ENCODE results near the gene ECSIT.
"Not testable (repeated sequence)": the region's sequence is repeated elsewhere in the genome, so short reads cannot be mapped to it uniquely, and the experiment has no call there.

Gene ECSIT

DNA sequence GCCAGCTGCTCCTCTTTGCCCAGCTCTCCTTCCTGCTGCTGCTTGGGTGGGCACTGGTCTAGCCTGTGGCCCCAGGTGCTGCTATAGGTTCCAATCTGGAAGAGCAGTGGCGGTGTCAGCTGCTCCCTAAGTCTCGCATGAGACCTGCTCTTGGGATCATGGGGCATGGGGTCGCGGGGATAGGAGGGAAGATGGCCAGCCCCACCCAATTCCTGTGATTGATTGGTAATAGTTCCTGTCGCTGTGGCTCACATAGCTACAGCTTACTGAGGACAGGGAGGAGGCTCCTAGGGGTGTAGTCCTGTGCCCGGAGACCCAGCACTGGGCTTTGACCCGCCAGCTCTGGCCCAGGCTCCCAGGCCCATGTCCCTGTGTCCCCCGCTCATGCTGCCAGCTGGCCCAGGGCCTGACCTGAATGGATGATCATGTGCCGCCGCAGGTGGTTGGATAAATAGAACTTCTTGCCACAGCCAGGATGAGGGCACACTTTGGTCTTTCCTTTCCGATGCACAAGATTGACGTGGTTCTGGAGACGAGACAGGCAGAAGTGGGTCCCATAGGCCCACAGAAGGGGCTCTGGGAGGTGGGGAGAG, 43.6 kb downstream of the ECSIT start:
- no peak for TF ChIP-seq JUND (IDR thresholded peaks at IDR 0.05; ENCODE audit: low read depth)
- in situ Hi-C loops (cut with HindIII; ENCODE audit: low pct_unique_long_range_greater_than_20kb, low sequenced_read_pairs) = no loop called here
- no peak for DNase-seq (ENCODE audit: low read depth in 1 of 2, low spot score in 1 of 2)

DNA sequence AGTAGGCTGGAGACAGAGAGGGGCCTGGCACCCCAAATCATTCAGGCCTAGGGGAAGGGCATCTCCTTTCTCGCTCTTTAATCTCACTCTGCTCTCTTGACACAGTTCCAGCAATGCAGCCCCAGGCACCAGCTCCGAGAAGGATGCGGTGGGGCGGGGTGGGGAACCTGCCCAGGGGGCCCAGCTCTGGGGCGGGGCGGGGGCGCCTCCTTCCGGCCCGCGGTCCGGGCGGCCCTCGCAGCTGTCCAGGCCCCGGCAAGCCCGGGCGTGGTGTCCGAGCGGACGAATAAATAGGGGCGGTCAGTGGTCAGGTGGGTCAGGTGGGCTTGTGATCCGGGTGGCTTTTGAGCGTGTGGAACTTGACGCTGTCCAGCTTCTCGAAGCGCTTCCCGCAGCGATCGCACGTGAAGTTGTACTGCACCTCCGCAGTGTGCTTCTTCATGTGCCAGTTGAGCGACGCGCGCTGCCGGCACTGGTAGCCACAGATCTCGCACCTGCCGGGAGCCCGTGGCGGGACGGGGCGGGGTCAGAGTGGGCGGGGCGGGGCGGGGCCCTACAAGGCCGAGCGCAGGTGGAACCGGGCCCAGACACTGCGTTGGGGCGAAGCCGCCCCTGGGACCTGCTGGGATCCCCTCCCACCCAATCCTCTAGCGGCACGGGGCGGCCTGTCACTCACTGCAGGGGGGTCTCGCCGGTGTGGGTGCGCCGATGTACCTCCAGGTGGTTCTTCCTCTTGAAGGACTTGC, 45.4 kb downstream of the ECSIT start:
- no peak for TF ChIP-seq JUND (IDR thresholded peaks at IDR 0.05; ENCODE audit: low read depth)
- no peak for DNase-seq (ENCODE audit: low read depth in 1 of 2, low spot score in 1 of 2)
- in situ Hi-C loops (cut with HindIII; ENCODE audit: low pct_unique_long_range_greater_than_20kb, low sequenced_read_pairs) = no loop called here

DNA sequence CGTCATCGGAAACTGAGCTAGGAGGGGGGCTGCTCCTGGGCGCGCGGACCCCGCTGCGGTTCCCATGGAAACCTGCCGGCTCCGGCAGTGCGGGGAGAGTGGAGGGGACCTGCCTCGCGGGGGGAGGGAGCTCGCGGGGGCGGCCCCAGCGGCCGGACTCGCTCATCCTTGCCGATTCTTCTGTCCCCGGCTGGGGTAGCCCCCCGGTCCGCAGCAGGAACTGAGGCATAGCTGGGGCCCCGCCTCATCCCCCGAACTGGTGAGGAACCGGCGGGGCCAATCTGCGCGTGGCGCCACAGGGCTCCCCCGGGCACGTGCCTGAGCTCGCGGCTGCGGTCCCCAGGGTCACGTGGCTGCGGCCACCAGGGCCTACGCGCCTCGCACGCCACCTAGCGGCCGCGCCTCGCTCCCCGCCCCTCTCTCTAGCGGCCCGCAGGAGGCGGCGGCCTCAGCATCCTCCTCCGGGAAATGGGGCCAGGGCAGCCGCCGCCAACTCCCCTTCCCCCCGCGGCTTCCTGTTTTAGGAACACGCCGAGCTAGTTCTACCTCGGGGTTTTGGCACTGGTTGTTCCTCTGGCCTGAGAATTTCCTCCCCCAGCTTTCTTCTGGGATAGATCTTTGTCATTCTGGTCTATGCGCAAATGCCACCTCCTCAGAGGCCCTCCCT, 46.4 kb downstream of the ECSIT start:
- in situ Hi-C loops (cut with HindIII; ENCODE audit: low pct_unique_long_range_greater_than_20kb, low sequenced_read_pairs) = no loop called here
- TF ChIP-seq JUND (IDR thresholded peaks at IDR 0.05; ENCODE audit: low read depth) = no peak
- DNase-seq (ENCODE audit: low read depth in 1 of 2, low spot score in 1 of 2) = peak; percentile 74 to 90

DNA sequence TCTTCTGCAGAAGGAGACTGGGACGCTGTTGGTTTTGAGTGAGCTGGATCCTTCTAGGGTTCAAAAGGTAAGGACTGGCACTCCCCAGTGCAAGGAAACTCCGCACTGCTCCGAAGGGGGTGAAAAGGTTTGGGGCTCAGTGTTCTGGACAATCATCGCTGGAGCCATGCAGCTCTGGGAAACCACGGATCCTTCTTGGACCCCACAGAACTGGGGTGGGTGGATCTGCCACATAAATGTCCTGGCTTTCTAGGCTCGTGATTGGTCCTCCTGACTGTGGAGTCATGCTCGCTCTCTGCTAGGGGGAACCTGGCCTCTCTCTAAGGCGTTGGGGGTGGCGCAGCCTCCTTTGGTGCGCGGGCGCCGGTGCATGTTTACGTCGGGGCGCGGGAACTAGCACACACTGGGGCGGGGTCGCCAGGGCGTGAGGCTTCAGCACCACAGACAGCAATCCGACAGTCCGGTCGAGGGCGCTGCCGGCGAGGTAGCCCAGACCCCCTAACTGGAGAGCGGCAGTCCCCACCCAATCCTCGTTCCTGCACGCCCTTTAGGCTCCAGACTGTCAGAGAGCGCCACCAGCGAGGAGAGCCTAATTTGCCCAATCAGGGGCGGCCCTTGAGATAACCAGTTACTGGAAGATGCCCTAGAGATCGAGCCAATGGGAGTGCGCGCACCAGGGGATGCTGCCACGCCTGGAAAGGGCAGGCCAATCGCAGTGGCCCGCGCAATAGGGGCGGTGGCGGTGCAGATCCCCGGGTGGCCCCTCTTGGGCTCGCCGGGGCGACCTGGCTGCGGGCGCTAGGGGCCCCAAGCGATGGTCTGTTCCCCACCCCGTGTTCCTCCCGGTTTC, 47.2 kb downstream of the ECSIT start:
- in situ Hi-C loops (cut with HindIII; ENCODE audit: low pct_unique_long_range_greater_than_20kb, low sequenced_read_pairs) = no loop called here
- no peak for TF ChIP-seq JUND (IDR thresholded peaks at IDR 0.05; ENCODE audit: low read depth)
- DNase-seq (ENCODE audit: low read depth in 1 of 2, low spot score in 1 of 2) = no peak

DNA sequence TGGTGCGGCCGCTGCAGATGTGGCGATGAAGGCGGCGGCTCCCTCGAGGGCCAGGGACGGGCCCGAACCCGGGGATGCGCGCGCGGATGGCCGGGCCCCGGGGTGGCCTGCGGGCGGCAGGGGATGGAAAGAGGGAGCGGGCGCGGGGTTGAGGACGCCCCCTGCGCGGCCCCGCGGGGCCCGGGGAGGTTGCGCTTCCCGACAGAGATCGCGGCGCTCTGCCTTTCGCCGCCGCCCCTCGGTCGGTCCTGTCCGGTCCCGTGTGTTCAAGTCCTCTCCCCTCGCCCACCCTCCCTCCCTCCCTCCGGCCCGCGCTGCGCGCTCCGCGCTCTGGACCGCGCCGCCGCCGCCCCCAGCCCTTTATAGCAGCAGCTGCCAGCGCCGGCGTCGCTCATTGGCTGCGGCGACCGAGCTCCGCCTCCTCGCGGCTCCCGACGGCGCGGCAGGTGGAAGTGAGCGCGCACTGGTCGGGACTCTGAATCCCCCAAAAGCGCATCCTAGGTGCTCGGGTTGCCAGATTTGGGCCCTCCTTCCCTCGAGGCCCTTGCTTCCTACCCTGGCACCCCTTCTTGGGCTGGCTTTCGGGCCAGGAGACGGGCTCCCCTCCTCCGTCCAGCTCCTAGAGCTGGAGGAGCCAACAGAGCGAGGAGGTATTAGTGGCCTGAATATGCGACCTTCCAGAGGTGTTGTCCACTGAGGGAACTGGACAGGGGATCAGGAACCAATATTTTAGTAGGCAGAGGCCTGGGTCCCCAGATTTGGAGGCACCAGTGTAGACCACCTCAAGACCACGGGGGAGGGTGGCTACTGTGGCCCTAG, 48.0 kb downstream of the ECSIT start, which contains the start of gene ELAVL3:
ELAVL3 (minus strand) TSS at position 332 of the 819 bp plus-strand sequence. CDS start 438 bp downstream, outside the sequence.
- TF ChIP-seq JUND (IDR thresholded peaks at IDR 0.05; ENCODE audit: low read depth) = no peak
- in situ Hi-C loops (cut with HindIII; ENCODE audit: low pct_unique_long_range_greater_than_20kb, low sequenced_read_pairs) = no loop called here
- DNase-seq (ENCODE audit: low read depth in 1 of 2, low spot score in 1 of 2) = no peak

DNA sequence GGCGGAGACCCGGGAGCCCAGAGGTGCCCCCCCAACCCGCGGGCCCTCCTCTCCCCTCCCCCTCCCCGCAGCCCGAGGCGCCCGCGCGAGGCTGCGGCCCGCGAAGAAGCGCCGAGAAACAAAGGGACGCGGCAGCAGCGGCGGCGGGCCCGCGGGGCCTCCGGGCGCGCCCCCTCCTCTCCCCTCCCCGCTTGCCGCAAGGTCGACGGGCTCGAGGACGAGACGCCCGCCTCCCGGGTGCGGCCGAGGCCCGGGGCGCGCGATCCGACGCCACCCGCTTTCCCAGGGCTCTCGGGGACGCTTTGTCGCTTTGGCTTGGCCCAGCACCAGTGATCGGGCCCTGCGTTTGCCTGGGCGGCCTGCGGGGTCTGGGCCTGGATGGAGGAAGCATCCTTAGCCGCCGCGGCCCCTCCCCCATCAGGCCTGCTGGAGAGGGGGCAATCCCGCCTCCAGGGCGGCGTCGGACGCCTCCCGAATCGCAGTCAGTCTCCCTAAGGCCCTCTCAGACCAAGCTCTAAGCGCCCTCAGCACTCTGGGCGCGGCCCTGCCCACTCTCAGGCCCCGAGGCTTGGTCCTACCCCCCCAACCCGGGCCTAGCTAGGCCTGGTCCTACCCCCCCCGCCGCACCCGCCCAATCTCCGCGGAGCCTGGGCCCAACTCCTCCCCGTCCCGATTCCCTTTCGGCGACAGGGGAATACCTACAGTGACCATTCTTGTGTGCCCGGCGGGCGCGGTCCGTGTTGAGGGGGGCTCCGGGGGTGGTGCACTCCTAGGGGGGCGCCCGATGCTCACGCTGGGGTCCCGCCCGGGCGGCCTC, 48.8 kb downstream of the ECSIT start:
- no peak for TF ChIP-seq JUND (IDR thresholded peaks at IDR 0.05; ENCODE audit: low read depth)
- in situ Hi-C loops (cut with HindIII; ENCODE audit: low pct_unique_long_range_greater_than_20kb, low sequenced_read_pairs) = no loop called here
- no peak for DNase-seq (ENCODE audit: low read depth in 1 of 2, low spot score in 1 of 2)

DNA sequence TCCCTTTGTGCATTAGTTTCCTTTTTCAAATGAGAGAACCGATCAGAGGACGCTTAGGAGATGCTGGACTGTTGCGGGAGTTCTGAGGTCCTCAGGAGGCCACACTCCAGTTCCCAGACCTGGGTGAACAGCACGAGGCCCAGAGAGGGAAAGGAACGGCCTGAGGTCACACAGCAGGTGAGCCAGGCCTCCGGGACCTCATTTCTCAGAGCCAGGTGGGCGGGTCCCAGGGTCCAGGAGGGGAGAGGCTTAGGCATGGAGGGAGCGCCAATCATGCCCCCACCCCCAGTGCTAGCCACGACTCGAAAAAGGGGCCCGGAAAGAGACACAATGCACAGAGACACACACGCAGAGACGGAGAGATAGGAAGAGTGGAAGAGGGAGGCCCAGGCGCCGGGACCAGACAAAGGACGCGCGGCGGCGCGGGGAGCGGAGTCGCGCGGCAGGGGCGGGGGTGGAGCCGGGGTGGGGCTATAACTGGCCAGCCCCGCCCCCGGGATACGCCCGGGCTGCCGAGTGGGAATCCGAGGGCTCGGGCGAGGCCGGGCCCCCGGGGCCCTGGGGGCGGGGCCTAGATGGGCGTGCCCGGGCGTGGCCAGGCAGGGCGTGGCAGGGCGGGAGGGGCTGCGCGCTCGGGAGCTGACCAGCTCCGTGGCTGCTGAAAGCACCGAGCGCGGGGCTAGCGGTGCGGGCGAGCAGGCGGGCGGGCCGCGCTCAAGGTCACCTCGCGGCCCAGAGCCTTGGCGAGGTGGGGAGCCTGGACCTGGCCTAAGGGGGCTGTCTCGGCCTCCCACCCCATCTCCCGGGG, 49.6 kb downstream of the ECSIT start:
- TF ChIP-seq JUND (IDR thresholded peaks at IDR 0.05; ENCODE audit: low read depth) = no peak
- DNase-seq (ENCODE audit: low read depth in 1 of 2, low spot score in 1 of 2) = no peak
- in situ Hi-C loops (cut with HindIII; ENCODE audit: low pct_unique_long_range_greater_than_20kb, low sequenced_read_pairs) = no loop called here

DNA sequence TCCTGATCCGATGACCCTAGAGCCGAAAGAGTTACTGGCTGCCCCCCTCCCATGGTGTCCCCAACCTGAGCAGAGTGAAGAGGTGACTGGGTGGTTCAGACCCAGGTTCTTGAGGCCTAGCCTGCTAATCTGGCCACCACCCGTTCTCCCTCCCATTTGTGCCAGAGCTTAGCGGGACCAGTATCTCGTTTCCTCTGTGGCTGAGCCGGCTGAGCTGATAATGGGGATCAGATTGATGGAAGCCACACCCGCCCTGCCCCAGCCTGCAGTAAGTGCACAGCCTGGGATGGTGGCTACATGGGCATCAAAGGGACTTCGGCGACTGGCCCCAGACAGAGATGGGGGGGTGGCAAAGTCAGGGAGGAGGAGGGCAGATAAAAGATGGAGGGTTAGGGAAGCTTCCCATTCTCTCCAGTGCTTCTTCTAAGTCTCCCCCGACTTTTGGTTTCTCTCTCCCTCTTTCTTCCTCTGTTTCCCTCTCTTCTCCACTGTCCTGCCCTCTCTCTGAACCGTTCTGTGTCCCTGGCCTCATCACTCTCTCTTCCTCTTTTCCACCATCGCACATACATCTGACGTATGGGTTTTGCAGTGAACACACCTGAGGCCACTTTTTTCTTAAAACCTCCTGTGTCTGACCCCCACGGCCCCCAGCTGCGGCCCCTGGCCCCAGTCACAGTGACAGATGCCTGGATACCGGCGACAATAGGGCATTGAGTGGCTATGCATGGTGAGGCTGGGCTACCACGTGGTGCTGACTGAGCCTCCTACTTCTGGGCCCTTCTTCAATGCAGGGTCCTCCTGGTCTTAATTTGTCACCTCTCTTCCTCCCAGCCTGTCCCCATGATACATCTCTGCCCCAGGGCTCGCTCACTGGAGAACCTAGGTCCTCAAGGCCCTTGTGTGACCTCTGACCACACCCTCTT, 50.5 kb downstream of the ECSIT start:
- DNase-seq (ENCODE audit: low read depth in 1 of 2, low spot score in 1 of 2) = no peak
- TF ChIP-seq JUND (IDR thresholded peaks at IDR 0.05; ENCODE audit: low read depth) = no peak
- in situ Hi-C loops (cut with HindIII; ENCODE audit: low pct_unique_long_range_greater_than_20kb, low sequenced_read_pairs) = no loop called here

DNA sequence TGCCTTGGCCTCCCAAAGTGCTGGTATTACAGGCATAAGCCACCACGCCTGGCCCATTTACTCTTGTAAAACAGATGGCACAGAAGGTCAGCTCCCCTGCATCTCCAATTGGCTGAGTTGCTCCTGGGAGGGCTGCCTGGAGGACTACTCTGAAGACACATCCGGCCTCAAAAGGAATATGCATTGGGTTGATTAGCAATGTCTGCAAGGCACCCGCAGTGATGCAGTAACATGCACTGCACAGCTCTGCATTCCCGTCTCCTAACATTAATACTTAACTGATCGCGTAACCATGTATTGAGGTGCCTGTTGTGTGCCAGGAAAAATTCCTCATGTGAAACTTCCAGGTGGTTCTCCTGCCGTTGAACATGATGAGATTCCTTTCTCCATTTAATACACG, 53.1 kb downstream of the ECSIT start:
- DNase-seq (ENCODE audit: low read depth in 1 of 2, low spot score in 1 of 2) = no peak
- TF ChIP-seq JUND (IDR thresholded peaks at IDR 0.05; ENCODE audit: low read depth) = no peak
- in situ Hi-C loops (cut with HindIII; ENCODE audit: low pct_unique_long_range_greater_than_20kb, low sequenced_read_pairs) = no loop called here

DNA sequence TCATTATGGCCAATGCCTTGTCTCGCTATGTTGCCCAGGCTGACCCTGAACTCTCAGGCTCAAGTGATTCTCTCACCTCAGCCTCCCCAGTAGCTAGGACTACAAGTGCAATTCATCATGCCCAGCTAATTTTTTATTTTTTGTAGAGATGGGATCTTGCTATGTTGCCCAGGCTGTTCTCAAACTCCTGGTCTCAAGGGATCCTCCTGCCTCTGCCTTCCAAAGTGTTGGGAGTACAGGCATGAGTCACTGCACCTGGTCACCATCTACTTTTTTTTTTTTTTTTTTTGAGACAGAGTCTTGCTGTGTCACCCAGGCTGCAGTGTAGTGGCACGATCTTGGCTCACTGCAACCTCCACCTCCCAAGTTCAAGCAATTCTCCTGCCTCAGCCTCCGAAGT, 53.6 kb downstream of the ECSIT start:
- in situ Hi-C loops (cut with HindIII; ENCODE audit: low pct_unique_long_range_greater_than_20kb, low sequenced_read_pairs); DNase-seq (ENCODE audit: low read depth in 1 of 2, low spot score in 1 of 2): not testable (repeated sequence)

All from T47D (cell line).